Stimulated activated memory B cell treated with anti-CD40 and anti-IgM and Interleukin-4, amounts not matched to agents 10 μg/mL and 1 μg/mL and 100 μg/mL, for 72 hours (primary cell): ENCODE measurements around the gene KRTAP10-9.
"Not testable (repeated sequence)": the region's sequence is repeated elsewhere in the genome, so short reads cannot be mapped to it uniquely, and the experiment has no call there.

Experiments used
- ATAC-seq: fragments of 150-1000 bp; cut with Tn5 transposase; 2 replicates; pipeline ENCODE4 v1.10.0; 2021
- H3K27ac Mint-ChIP-seq: one replicate; pipeline ENCODE4 v1.8.0; 2022; ENCODE audit warnings: mild to moderate bottlenecking, mixed read lengths
- H3K27me3 Mint-ChIP-seq: one replicate; pipeline ENCODE4 v1.8.0; 2022; ENCODE audit warnings: mixed read lengths
- H3K36me3 Mint-ChIP-seq: one replicate; pipeline ENCODE4 v1.8.0; 2022; ENCODE audit warnings: mixed read lengths
- H3K4me1 Mint-ChIP-seq: one replicate; pipeline ENCODE4 v1.8.0; 2022; ENCODE audit warnings: mixed read lengths
- H3K4me3 Mint-ChIP-seq: one replicate; pipeline ENCODE4 v1.8.0; 2022; ENCODE audit warnings: mild to moderate bottlenecking, moderate library complexity, mixed read lengths
- H3K9me3 Mint-ChIP-seq: one replicate; pipeline ENCODE4 v1.8.0; 2022; ENCODE audit warnings: mixed read lengths

The KRTAP10-9 gene

DNA sequence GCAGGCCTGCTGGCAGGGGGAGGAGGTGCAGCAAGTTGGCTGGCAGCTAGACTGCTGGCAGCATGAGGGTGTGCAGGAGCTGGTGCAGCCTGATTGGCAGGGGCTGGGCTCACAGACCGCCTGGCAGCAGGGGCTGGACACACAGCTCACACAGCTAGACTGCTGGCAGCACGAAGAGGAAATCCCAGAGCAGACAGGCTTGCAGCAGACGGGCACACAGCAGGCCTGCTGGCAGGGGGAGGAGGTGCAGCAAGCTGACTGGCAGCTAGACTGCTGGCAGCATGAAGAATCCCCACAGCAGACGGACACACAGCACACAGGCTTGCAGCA is 35.1 kb upstream of the KRTAP10-9 start:
- H3K36me3 Mint-ChIP-seq, ATAC-seq, H3K4me1 Mint-ChIP-seq, H3K27ac Mint-ChIP-seq, H3K9me3 Mint-ChIP-seq, H3K4me3 Mint-ChIP-seq: not testable (repeated sequence)
- H3K27me3 Mint-ChIP-seq, result peaks cover 41% of the 10 kb centered on the region

GRCh38 chr21:44592446-44593311 is 34.2 kb upstream of the KRTAP10-9 start, which contains the start of gene KRTAP10-6:
Gene KRTAP10-6 (minus strand): TSS chr21:44592505. CDS start chr21:44592484, 21 bp downstream.
- no peak for ATAC-seq

DNA sequence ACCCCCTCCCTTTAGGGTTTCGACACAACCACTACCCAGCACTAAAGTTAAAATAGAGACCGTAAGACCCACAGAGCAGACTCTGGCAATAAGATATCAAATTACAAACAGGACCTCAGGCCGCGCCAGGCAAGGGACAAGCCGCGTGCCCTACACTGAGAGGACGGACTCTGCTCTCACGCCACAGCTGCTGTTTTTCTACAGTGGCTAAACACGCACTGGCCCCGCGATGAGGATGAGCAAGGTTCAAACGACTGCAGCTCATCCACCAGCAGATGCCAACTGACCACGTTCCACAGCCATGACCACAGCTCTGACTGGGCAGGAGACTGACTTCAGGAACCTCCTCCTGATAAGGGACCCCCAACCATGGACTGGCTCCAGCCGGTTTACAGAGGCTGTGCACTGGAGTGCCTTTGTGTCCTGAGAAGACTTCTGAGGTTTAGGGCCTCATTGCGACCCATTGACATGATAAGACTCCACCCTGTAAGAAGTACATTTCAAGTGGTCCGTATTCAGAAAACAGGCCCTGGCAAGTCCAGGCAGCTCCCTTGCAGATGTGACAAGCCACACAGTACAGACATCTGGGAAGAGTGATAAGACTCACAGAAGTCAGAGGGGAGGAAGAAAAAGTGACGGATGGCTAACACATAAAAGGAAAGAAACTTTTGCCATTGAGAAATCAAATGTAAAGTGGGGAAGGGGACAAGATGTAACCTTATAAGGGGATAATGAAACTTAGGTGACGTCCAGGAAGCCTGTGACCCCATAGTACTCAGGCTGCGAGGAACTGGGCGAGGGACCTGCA is 33.1 kb upstream of the KRTAP10-9 start:
- Mint-ChIP-seq H3K27me3 (peaks cover 47% of the 10 kb centered on the region), H3K4me3 (no peak overlapping the region), H3K27ac (no peak overlapping the region), H3K4me1 (no peaks in the 10 kb centered on the region), H3K9me3 (peaks cover 6% of the 10 kb centered on the region), H3K36me3 (peaks cover 2% of the 10 kb centered on the region)
- no peak for ATAC-seq

More at GRCh38 chr21:44592446-44593311, 34.2 kb upstream of the KRTAP10-9 start, which contains the start of gene KRTAP10-6:
- H3K4me3 Mint-ChIP-seq, result no peak within 1 kb of the TSS
- no peaks in the 10 kb centered on the region for H3K4me1 Mint-ChIP-seq
- H3K36me3 Mint-ChIP-seq, result no peaks in the 10 kb centered on the region
- H3K9me3 Mint-ChIP-seq, result no peaks in the 10 kb centered on the region
- H3K27ac Mint-ChIP-seq, result no peak within 1 kb of the TSS
- peaks cover 37% of the 10 kb centered on the region for H3K27me3 Mint-ChIP-seq

- H3K36me3 Mint-ChIP-seq, result peaks cover 4% of the 10 kb centered on the region
- no peak for ATAC-seq
- no peak overlapping the region for H3K27ac Mint-ChIP-seq
- H3K27me3 Mint-ChIP-seq, result peaks cover 47% of the 10 kb centered on the region
- H3K4me1 Mint-ChIP-seq, result no peaks in the 10 kb centered on the region
- H3K4me3 Mint-ChIP-seq, result no peak overlapping the region
- H3K9me3 Mint-ChIP-seq, result peaks cover 6% of the 10 kb centered on the region
These were observed 32.4 kb upstream of the KRTAP10-9 start for GRCh38 chr21:44594406-44594916.

GRCh38 chr21:44595524-44595923 is 31.4 kb upstream of the KRTAP10-9 start:
- no peak for ATAC-seq
- no peak overlapping the region for H3K4me3 Mint-ChIP-seq
- no peaks in the 10 kb centered on the region for H3K4me1 Mint-ChIP-seq
- peaks cover 6% of the 10 kb centered on the region for H3K9me3 Mint-ChIP-seq
- H3K27me3 Mint-ChIP-seq, result peaks cover 41% of the 10 kb centered on the region
- H3K27ac Mint-ChIP-seq, result no peak overlapping the region
- peaks cover 4% of the 10 kb centered on the region for H3K36me3 Mint-ChIP-seq

DNA sequence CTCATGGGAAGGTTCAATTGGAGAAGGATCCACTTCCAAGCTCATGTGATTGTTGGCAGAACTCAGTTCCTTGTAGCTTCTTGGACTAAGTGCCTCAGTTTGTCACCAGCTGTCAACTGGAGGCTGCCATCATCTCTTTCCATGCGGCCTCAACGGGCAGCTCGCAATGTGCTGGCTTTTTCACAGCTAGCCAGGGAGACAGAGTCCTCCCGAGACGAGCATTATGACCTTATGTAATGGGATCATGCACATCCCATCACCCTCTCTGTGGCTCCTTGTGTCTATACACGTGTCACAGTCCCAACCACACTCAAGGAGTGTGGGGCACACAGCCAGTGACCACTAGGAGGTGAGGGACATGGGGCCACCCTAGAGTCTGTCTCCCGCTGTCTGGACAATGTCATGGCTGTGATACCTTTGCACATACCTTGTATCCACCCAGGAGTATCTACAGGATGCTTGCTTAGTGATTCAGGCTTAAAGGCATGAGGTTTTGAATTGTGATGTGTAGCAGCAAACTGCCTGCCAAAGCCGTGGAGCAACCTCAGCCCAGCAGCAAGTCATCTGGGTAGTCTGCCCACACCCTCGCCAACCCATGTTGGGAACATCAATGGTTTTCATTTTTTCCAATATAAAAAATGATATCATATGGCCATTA is 30.7 kb upstream of the KRTAP10-9 start:
- H3K27ac Mint-ChIP-seq, result no peak overlapping the region
- H3K27me3 Mint-ChIP-seq, result peaks cover 41% of the 10 kb centered on the region
- peaks cover 4% of the 10 kb centered on the region for H3K36me3 Mint-ChIP-seq
- no peak overlapping the region for H3K4me3 Mint-ChIP-seq
- H3K9me3 Mint-ChIP-seq, result peaks cover 6% of the 10 kb centered on the region
- ATAC-seq, result peak; percentile 37
- no peaks in the 10 kb centered on the region for H3K4me1 Mint-ChIP-seq

DNA sequence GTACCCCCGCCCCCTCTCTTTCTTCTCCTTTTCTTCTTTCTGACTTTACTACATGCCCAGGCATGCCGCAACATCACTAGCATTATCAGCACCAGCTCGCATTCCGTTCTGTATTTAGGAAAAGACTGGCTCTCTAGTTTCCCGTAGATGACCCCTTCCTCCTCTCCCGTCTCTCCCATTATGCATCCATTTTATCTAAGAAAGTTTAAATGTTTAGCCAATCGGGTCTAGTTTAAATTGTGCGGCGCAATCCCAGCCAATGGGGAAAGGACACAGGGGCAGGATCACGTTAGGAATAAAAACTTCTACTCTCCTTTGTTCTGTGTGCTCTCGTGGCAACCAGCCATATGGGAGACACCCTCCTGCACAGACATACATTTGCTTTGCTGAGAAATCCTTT is 28.8 kb upstream of the KRTAP10-9 start:
- peaks cover 6% of the 10 kb centered on the region for H3K9me3 Mint-ChIP-seq
- H3K4me3 Mint-ChIP-seq, result no peak overlapping the region
- H3K27ac Mint-ChIP-seq, result no peak overlapping the region
- ATAC-seq, result no peak
- H3K36me3 Mint-ChIP-seq, result peaks cover 4% of the 10 kb centered on the region
- H3K4me1 Mint-ChIP-seq, result no peaks in the 10 kb centered on the region
- peaks cover 47% of the 10 kb centered on the region for H3K27me3 Mint-ChIP-seq

DNA sequence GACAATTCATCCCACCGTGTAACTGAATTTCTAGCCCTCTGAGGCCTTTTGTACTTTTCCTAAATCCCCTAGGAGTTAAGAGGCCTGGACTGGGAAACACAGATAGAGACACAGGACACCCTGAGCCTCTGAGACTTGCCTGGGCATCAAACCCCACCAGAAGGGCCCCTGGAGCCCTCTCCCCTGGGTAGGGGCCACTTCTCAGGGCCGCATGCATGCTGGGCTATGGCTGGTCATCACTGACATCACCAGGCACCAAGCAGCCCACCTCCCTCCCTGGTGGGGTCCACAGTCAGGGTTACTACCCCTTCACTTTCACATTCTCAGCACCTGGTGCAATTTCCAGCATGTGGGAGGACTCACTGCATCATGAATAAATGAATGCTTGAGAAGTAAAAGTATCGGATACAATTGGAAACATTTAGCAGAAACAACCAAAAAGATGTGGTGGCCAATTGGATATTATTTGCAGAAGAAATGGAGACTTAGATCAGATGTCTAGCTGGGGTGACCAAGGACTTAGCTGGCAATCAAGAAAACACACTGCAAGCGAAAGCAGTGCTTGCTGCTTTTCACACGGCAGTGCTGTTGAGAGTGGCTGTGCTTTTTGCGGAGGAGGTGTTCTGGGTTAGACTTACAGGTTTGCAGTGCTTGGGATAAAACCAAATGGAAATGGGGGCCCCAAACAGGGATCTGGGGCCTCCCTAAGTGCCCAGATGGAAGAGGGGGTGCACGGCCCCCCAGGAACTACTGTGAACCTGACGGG is 27.4 kb upstream of the KRTAP10-9 start:
- Mint-ChIP-seq H3K27ac (no peak overlapping the region), H3K4me3 (no peak overlapping the region), H3K27me3 (peaks cover 61% of the 10 kb centered on the region), H3K36me3 (peaks cover 4% of the 10 kb centered on the region), H3K4me1 (no peaks in the 10 kb centered on the region), H3K9me3 (peaks cover 6% of the 10 kb centered on the region)
- ATAC-seq, result no peak

GRCh38 chr21:44600118-44600978 is 26.5 kb upstream of the KRTAP10-9 start, which contains the start of gene KRTAP10-7:
Gene KRTAP10-7 (plus strand): TSS chr21:44600597. CDS start chr21:44600622, 25 bp downstream.
- not testable (repeated sequence) for H3K9me3 Mint-ChIP-seq, H3K4me3 Mint-ChIP-seq, ATAC-seq, H3K4me1 Mint-ChIP-seq, H3K27ac Mint-ChIP-seq, H3K36me3 Mint-ChIP-seq
- peaks cover 67% of the 10 kb centered on the region for H3K27me3 Mint-ChIP-seq

- H3K36me3 Mint-ChIP-seq, ATAC-seq, H3K9me3 Mint-ChIP-seq, H3K4me1 Mint-ChIP-seq, H3K27ac Mint-ChIP-seq, H3K4me3 Mint-ChIP-seq: not testable (repeated sequence)
- peaks cover 73% of the 10 kb centered on the region for H3K27me3 Mint-ChIP-seq
These were observed 25.8 kb upstream of the KRTAP10-9 start for GRCh38 chr21:44601091-44601490.

DNA sequence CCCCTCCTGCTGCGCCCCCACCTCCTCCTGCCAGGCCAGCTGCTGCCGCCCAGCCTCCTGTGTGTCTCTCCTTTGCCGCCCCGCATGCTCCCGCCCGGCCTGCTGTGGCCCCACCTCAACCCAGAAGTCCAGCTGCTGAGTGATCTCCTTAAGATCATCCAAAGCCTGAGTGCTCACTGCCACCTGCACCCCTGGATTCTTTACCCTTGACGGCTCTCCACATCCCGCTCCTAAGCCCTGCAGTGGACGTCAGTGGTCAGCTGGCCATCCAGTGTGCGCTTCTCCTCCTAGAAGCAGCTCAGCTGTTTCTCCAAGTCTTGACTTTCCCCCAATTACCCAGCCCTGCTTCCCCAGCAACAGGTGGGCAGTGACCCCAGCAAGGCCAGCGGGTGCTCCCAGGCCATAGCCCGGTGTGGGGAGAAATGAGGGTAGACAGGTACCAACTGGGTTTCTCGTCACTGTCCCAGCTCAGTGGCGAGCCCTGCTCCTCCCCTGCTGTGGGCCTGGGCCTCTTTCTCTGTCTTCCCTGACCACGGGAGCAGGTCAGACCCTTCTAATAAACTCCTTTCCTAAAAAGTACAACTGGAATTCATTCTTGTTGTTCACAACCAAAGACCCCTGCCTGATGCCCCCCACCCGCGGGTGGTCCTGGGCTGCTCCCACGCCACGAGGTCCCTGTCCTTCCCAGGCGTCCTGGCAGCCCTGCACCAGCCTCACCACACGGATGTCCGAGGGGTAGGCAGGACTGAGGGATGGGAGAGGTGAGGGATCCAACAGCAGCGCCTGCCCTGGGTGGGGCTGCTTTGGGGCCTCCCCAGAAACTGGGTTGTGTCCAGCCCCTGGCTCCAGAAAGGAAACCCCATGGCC is 25.1 kb upstream of the KRTAP10-9 start:
- no peak overlapping the region for H3K27ac Mint-ChIP-seq

DNA sequence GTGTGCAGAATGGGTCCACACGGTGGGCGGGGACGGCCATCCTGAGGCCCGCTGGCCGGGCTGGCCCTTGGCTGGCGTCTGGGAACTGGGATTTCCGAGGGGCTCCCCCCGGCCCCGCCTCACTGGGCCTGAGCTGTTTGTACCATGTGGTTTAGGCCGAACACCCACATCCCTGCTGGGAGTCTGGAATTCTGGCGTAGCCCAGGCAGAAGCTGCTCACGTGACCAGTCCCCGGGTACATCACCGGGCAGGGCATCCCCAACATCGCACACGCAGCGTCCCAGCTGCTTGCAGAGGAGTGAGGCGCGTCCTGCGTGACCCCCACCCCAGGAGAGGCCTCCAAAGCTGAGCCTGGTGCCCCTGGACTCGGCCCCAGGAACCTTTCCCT is 24.4 kb upstream of the KRTAP10-9 start:
- Mint-ChIP-seq H3K4me3 (no peak overlapping the region), H3K4me1 (no peaks in the 10 kb centered on the region), H3K36me3 (peaks cover 4% of the 10 kb centered on the region), H3K27me3 (peaks cover 80% of the 10 kb centered on the region), H3K27ac (no peak overlapping the region), H3K9me3 (peaks cover 9% of the 10 kb centered on the region)
- ATAC-seq, result no peak

More for the DNA sequence above, 25.1 kb upstream of the KRTAP10-9 start:
- H3K36me3 Mint-ChIP-seq, result peaks cover 4% of the 10 kb centered on the region
- H3K4me3 Mint-ChIP-seq, result no peak overlapping the region
- H3K4me1 Mint-ChIP-seq, result no peaks in the 10 kb centered on the region
- ATAC-seq, result no peak
- peaks cover 81% of the 10 kb centered on the region for H3K27me3 Mint-ChIP-seq
- H3K9me3 Mint-ChIP-seq, result peaks cover 9% of the 10 kb centered on the region
